Stimulated activated CD4-positive, alpha-beta T cell treated with anti-CD3 and anti-CD28 coated beads, TNF-alpha, amount 100 ng/mL, for 48 hours (primary cell): ENCODE results near the gene CERT1.

Experiments
- DNase-seq, 3 donors: peaks; one replicate each; pipeline ENCODE4 v3.0.0-alpha.2; 2020; ENCODE audit warnings: low read depth in 3 of 3

Gene CERT1

DNA sequence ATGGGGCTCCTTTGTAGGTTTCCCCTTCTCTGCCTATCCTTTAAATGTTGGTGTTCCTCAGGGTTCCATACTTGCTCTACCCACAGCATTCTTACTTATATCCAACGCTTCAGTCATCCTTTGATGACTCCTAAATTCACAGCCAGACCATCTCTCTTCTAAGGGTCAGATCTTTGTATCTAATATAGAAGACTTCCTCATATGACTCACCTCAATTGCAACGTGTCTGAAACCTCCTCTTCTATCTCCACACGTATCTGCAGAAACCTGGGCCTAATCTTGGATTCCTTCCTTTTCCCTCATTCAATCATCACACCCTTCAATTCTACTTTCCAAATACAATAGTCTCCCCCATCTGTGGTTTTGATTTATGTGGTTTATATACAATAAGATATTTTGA, 106.1 kb downstream of the CERT1 start:
- DNase-seq, result no peak

DNA sequence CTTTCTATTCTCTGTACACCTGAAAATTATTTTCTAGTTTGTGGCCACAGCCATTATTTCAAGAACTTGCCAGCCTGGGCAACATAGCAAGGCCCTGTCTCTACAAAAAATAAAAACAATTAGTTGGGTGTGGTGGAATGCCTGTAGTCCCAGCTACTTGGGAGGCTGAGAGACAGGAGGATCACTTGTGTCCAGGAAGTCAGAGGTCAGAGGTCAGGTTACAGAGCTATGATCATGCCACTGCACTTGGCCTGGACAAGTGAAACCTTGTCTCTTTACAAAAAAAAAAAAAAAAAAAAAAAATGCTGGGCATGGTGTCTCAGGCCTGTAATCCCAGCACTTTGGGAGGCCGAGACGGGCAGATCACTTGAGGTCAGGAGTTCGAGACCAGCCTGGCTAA, 116.2 kb downstream of the CERT1 start:
- no peak for DNase-seq

DNA sequence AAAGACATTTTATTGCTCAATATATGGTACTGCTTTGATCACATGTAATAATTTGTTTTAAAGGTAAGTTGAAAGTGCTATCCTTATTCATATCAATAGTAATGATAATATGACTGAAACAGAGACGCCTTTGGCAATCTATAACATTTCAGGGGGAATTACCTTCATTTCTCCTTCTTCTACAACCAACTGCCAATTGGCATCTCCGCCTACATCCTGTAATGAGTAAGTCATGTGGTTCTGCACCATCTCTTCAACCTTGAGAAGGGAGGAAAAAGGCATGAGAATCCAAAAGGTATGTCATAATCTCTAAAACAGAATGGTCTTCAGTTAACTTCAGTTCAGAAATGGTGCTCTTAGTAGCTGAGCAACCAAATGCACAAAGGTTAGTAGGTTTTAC, 122.0 kb downstream of the CERT1 start:
- peak in 1 of 3 donors; percentile 11 for DNase-seq

DNA sequence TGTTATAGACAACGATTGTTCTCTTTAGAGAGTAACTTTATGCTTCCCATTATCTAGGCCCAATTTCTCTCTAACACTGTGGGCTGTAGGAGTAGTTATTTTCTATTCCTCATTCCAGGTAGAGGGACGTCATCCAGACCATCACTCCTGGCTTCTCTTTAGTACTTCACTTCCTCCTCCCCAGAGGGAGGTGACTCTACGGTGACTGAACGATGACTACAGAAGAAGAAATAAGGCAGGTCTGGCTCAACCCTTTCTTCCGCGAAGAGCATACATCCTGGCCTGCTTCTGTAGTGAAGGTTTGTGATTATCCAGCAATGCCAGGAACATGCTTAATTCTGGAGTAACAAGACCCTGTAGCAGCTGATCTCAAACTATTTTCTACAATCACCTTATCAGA, 123.6 kb downstream of the CERT1 start:
- no peak for DNase-seq

DNA sequence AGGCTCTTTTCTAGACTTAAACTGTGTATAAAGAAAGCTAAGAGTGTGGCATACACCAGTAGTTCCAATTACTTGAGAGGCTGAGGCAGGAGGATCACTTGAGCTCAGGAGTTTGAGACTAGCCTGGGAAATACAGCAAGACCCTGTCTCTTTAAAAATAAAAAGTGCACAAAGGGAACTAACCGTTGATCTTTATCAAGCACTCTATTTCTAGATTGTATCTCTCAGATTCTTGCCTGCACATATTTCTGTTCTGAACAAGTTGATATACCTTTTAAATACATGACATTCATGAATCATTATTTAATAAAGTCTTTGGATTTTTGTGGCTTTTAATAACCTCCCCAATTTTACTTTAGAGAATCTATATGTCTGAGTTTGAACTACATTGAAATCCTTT, 127.2 kb downstream of the CERT1 start:
- no peak for DNase-seq

DNA sequence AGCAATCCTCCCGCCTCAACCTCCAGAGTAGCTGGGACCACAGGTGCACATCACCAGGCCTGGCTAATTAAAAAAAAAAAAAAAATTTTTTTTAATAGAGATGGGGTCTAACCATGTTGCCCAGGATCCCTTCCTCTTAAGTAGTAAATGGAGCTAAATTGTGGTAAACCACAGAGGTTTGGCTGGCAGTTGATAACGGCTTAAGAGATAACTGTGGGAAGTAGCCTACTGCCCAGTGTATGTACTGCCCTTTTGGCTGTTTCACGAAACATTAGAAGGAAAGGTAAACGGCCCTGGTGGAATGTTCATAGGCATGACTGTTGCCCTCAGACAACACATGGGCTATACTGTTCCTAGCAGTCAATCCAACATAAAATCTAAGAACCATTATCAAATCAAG, 130.0 kb downstream of the CERT1 start:
- DNase-seq, result no peak

DNA sequence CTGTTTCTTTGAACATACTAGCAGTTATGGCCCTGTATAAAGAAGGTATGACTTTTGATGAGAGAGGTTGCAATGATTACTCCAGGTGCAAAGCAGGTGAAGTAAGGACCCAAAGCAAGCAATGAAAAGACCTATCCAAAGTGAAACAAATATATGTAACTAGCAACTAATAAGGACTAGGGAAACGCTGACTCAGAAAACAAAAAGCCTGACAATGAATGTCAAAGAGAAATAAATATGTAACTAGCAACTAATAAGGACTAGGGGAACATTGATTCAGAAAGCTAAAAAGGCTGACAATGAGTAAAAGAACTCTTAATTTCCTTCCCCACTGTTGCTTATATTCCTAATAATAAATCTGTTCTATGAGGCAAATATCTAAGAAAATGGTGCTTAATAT, 131.3 kb downstream of the CERT1 start:
- no peak for DNase-seq

DNA sequence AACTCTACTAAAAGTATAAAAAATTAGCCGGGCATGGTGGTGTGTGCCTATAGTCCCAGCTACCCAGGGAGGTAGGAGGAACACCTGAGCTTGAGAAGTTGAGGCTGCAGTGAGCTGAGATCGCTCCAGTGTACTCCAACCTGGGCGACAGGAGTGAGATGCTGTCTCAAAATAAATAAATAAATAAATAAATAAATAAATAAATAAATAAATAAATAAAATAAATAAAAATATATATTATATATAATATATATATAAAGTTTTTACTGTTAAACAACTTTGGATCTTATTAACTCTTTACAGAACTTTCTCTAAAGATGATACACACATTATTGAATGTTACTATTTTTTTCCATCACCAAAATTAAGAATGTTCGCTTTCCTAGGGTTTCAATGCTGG, 136.0 kb downstream of the CERT1 start:
- DNase-seq, result no peak

DNA sequence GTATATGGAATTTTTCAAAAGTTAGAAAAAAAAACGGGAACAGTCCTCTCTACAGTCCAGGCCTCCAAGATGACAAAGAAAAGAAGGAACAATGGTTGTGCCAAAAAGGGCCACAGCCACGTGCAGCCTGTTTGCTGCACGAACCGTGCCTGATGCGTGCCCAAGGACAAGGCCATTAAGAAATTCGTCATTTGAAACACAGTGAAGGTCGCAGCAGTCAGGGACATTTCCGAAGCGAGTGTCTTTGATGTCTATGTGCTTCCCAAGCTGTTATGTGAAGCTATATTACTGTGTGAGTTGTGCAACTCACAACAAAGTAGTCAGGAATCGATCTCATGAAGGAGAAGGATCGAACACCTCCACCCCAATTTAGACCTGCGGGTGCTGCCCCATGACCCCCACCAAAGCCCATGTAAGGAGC, 137.0 kb downstream of the CERT1 start:
- DNase-seq, result no peak

DNA sequence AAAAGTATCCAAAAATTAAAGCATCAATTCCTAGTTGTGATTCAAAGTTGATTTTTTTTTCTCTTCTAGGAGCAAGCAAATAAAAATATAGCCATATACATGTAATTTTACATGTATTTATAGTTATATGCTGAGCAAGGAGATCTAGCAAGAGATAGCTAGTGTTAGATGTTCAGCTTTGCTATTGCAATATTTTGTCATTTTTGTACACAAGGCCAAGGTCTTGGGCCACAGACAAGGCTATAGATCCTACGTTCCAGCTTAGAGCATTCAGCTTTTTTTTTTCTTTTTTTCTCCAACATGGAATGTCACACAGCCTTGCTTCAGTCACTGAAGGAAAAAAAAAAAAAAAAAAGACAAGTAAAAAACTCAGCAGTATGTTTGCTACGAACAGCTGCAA, 137.6 kb downstream of the CERT1 start:
- DNase-seq, result no peak

DNA sequence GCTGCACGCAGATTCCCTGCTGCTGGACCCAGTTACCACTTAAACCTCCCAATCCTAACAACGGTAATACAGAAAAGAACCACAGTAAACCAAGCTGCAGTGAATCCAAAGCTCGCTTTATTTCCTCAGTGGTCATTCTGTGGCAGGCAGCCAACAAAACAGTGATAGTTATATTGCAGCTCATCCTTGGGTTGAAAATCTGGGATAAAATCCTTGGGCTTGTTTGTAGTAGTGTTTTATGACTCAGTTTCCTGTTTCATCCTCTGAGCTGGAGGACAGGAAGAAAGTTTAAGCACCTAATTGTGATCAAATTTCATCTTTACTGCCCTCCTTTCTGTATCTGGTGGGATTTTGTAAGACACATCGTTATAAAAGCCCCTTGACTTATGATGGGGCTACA, 143.0 kb downstream of the CERT1 start:
- no peak for DNase-seq

DNA sequence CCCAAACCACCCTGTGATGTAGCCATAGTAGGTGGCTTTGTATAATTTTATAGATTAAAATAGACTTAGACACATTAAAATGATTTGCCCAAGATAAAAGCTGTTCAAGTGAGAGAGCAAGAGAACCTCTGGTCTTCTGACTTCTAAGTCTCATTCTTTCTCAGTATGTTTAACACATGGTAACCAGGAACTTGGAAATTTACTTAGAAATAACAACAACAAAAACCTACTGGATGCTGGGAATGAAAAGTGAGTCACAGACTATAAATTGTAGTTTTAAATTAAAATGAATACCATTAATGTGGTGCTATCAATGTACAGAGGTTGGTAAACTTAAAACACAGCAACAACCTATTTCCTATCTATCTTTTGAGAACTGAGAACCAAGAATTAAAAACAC, 144.0 kb downstream of the CERT1 start:
- no peak for DNase-seq

DNA sequence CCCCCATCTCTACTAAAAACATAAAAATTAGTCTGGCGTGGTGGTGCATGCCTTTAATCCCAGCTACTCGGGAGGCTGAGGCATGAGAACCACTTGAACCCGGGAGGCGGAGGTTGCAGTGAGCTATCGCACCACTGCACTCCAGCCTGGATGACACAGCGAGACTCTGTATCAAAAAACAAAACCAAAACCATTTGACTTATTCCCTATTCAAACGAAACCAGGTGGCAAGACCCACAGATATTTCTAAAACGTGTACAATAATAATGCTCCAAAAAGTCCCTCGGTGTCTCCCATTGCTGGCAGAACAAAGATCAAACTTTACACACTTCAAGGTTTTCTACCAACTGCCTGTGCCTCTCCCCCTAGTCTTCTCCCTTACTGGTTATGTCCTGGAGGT, 144.6 kb downstream of the CERT1 start:
- no peak for DNase-seq

DNA sequence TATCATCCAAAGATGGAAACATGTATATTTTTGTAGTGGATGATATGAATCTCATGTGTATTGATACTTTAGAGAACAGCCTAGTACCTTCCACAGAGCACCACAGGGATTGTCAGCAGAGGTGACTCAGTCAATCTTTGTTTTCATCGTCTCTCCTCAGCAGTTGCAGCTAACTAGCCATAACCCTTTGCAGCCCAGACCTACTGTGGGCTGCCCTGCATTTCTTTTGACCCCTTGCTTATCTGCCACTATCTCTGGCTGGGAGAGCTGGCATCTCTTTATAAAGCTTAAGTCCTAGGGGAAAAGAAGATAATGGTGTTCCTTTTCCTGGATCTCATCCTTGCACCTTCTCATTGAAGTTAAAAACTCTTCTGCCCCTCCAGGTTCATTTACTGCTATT, 145.7 kb downstream of the CERT1 start:
- DNase-seq, result no peak

DNA sequence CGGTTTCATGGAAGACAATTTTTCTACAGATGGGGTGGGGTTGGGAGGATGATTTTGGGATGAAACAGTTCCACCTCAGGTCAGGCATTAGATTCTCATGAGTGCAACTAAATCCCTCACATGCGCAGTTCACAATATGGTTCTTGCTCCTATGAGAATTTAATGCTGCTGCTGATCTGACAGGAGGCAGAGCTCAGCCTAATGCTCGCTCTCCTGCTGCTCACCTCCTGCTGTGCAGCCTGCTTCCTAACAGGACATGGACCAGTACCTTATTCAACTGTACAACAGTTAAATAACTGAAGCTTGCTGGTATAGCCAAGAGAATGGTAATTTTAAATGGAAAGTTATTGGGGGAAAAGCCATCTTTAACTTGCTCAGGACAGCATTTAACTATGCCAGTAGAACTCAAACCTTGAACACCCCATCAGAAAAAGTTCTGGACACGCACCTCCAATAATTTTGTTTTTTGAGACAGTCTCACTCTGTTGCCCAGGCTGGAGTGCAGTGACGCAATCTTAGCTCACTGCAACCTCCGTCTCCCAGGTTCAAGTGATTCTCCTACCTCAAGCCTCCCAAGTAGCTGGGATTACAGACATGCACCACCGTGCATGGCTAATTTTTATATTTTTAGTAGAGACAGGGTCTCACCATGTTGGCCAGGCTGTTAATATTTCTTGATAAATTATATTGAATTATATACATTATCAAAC, 146.7 kb downstream of the CERT1 start:
- DNase-seq, result no peak

DNA sequence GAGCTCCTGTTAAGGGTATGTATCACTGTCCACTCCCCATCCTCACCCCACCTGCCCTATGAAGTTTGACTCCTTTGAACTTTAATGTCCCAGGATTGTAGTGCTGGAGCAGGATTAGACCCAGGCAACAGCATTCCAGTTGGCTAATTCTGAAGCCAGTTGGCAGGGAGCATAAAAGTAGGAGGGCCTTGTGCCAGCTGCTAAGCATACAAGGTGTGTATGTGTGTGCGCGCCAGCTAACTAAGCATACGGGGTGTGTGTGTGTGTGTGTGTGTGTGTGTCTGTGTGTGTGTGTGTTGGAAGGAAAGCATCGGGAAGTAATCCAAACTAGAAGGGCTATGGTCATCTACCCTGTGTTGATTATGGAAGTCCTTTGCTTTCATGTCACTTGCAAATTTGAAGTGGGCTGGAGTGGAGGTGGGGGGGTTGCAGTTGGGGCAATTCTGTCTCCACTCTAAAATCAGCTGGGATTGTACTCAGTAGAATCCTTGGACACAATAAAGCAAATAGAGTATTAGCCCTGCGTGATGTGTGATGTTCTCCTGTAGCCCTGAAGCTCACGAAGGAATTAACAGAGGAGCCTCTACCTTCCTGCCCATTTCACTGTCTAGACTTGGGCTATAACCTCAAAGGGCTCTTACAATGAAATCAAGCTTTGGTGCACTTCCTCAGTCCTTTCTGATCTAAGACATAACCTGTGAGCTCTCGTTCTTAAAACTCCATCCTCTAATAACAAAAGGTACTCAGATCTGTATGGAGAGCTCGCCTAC, 147.5 kb downstream of the CERT1 start:
- no peak for DNase-seq

DNA sequence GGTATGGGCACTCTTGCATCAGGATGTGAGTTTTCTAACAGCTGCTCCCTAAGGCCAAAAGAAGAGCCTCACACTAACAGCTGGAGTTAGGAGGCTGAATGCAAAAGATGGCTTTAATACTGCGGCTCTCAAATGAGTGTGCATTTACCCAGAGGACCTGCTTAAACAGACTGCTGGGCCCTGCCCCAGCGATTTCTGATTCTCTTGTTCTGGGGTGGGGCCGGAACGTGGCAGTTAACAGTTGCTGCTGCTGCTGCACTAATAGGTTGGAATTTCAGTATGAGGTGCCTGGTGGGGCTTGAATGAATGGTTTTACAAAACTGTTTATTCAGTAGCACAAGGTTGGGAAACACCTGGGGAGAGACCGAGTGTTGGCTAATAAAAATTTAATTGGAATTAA, 148.3 kb downstream of the CERT1 start:
- DNase-seq, result no peak

DNA sequence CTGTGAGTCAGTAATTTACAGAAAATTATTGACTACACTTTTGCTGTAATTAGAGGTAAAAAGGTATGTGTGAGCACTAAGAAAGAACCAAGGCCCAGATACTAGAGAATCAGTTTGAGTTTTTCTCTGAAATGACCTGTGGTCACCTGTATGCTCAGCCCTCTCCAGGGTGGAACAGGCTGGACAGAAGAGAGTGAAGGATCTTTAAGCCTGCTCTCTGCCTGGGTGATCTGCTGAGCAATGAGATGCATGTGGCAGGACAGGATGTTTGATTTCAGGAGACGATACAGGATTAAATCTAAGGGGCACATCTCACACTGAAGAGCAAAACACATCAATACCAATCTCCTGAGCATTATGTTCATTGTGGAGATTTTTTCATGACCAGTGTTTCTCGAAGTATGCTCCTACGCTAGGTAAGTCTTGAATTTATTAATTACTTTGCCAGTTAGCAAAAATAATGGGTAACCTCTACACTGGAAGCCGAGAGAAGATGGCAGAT, 148.9 kb downstream of the CERT1 start:
- DNase-seq, result no peak

DNA sequence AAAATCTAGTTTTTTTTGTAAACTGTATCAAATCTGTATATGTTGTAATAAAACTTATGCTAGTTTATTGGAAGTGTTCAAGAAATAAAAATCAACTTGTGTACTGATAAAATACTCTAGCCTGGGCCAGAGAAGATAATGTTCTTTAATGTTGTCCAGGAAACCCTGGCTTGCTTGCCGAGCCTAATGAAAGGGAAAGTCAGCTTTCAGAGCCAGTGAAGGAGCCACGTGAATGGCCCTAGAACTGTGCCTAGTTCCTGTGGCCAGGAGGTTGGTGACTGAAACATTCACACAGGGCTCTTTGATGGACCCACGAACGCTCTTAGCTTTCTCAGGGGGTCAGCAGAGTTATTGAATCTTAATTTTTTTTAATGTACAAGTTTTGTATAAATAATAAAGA, 150.1 kb downstream of the CERT1 start:
- DNase-seq, result no peak

DNA sequence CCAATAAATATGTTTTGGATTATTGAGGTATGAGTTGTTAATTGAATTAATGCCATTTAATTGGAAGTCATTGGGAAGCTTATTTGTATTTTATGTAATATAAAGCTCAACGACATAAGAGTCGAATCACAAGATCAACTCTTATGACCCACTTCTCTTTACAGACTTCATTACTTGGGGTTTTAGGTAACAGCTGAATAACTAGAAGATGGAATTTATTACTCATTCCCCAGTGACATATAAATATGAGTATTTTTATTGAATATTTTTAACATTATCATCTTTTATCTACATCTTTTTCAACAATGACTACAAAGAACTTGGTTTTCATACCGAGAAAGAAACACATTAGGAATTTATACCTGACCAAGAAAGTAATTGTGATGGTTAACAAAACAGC, 153.3 kb downstream of the CERT1 start:
- DNase-seq, result no peak

DNA sequence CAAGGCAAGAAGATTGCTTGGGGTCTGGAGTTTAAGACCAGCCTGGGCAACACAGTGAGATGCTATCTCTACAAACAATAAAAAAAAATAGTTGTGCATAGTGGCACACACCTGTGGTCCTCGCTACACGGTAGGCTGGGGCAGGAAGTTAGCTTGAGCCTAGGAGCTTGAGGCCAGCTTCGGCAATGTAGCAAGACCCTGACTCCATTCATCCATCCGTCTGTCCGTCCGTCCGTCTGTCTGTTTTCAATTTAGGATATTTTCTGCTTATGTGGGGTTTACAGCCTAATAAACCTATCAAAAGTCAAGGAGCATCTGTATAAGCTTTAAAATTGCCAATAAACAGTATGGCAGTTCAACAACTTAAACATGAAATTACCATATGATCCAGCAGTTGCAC, 154.7 kb downstream of the CERT1 start:
- no peak for DNase-seq

DNA sequence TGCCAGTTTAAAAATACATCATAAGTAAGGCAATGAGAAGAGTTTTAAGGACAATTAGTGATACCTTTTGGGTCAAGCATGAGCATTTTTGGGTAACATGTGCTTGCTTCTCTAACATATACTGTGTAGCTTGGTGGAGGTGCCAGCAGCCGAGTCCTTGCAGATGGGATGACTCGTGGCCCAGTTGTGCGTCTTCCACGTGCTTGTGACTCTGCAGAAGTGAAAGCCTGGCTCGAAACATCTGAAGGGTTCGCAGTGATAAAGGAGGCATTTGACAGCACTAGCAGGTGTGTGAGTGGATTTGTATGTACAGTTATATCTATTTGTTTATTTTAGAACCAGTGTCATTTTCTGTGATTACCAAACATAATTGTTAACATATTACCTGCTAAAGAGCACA, 156.2 kb downstream of the CERT1 start:
- no peak for DNase-seq

DNA sequence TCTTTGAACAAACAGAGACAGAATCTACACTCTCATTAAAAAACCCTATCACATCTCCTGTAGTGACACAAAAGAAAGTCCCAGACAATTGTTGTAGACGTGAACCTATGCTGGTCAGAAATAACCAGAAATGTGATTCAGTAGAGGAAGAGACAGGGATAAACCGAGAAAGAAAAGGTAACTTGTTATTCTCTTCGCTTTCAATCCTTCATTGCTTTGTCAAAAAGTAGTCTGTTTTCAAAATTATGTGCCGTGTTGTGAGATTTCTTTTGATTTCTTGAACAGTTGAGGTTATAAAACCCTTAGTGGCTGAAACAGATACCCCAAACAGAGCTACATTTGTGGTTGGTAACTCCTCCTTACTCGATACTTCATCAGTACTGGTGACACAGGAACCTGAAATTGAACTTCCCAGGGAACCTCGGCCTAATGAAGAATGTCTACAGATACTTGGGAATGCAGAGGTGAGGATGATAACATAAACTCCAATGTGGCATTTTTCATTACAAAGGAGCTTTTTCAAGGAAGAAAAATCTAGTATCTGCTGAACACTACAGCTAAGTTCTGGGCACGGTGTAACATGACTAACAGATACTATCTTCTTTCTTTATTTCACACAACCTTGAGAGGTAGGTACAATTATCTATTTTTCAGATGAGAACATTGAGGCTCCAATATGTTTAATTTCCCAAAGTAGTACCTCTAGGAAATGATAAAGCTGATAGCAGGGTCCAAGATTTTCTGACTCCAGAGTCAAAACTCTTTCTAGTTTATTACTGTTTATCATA, 160.1 kb downstream of the CERT1 start:
- no peak for DNase-seq
